Esophagus squamous epithelium (tissue), 4 donors: ENCODE measurements around the gene FAM72A.
"Not testable (repeated sequence)": the region's sequence is repeated elsewhere in the genome, so short reads cannot be mapped to it uniquely, and the experiment has no call there.

Experiments used
- CTCF ChIP-seq, 6 experiments: fragments of 450-650 bp in 4 of 6; fragments of 200-600 bp in 2 of 6; sonication (generic) in 2 of 6; IDR thresholded peaks; one replicate each; pipeline ENCODE4 v1.5.1; 2016 to 2019; ENCODE audit warnings: antibody characterized with exemption in 6 of 6, mild to moderate bottlenecking in 4 of 6, moderate library complexity in 4 of 6
- POLR2A ChIP-seq, 4 donors: fragments of 450-650 bp; IDR thresholded peaks; one replicate each; pipeline ENCODE4 v1.6.1; 2017; ENCODE audit warnings: antibody characterized with exemption in 4 of 4, mild to moderate bottlenecking in 4 of 4, moderate library complexity in 3 of 4

- TF ChIP-seq CTCF, POLR2A (IDR thresholded peaks at IDR 0.05): not testable (repeated sequence)
Observed at GRCh38 chr1:206250953-206251681, 48.5 kb upstream of the FAM72A start.
